GM12878 (cell line): ENCODE results near the gene ABCB10. TPM values are rescaled to one million over a fixed set of nuclear protein-coding genes. Genes with fewer than 3 reads are reported as not detected.

Source experiments
- ATAC-seq: fragments of 200-7000 bp; cut with Tn5 transposase; 3 replicates; pipeline ENCODE4 v1.9.1; 2020; ENCODE audit warnings: mild to moderate bottlenecking, moderate library complexity
- BruUV-seq: library from RNA; stranded (reverse); fragments of 400-500 nt; replicated peaks from 2 replicates; lab custom pipeline; 2021; lab: Mats Ljungman, UMichigan
- CTCF ChIA-PET: fragments of 300-600 bp; sonication (Branson Sonifier 250); formaldehyde crosslinking; extraction: SDS; loops from one replicate; lab custom pipeline; 2021; ENCODE audit warnings: inconsistent platforms; lab: Yijun Ruan, JAX
- POLR2A ChIA-PET: fragments of 350-600 bp; formaldehyde crosslinking; extraction: SDS; loops from one replicate; lab custom pipeline; 2021; ENCODE audit warnings: inconsistent platforms; lab: Charles Lee
- RAD21 ChIA-PET: fragments of 300-600 bp; sonication (Branson Sonifier 250); formaldehyde crosslinking; loops from one replicate; lab custom pipeline; 2023; ENCODE audit warnings: antibody characterized with exemption; ENCODE audit not compliant: unreplicated experiment; lab: Charles Lee
- SMC1A ChIA-PET: fragments of 300-600 bp; sonication (Branson Sonifier 250); formaldehyde crosslinking; loops from one replicate; lab custom pipeline; 2023; ENCODE audit not compliant: unreplicated experiment, uncharacterized antibody; lab: Charles Lee
- DNase-seq: peaks from one replicate; pipeline ENCODE4 v3.0.0-alpha.2; 2011; ENCODE audit warnings: low read depth, low spot score
- FAIRE-seq: peaks from 3 replicates; lab custom pipeline; 2011; peaks lifted over from hg19 to GRCh38; lab: Jason Lieb, UNC
- H2AFZ ChIP-seq: 2 replicates; pipeline ENCODE4 v1.6.0; 2011; ENCODE audit warnings: low read depth, low read length, control low read depth; ENCODE audit not compliant: control insufficient read depth
- H3K27ac ChIP-seq: 2 replicates; pipeline ENCODE4 v1.5.1; 2011; ENCODE audit warnings: control low read depth; ENCODE audit not compliant: control insufficient read depth, insufficient read depth
- H3K27me3 ChIP-seq, 2 experiments: replicated peaks in 1 of 2; 2 replicates each; pipeline versions ENCODE4 v1.6.0 to v1.6.1; 2011; ENCODE audit warnings: low read length in 1 of 2; ENCODE audit not compliant: control insufficient read depth in 2 of 2, insufficient read depth in 2 of 2
- H3K36me3 ChIP-seq, 2 experiments: 2 replicates each; pipeline ENCODE4 v1.5.1; 2011; ENCODE audit warnings: low read length in 1 of 2; ENCODE audit not compliant: control insufficient read depth in 2 of 2, insufficient read depth in 2 of 2
- H3K4me1 ChIP-seq: 2 replicates; pipeline ENCODE4 v1.6.1; 2011; ENCODE audit warnings: mild to moderate bottlenecking, low read length, moderate library complexity, mixed read lengths; ENCODE audit not compliant: control insufficient read depth, insufficient read depth
- H3K4me2 ChIP-seq: 2 replicates; pipeline ENCODE4 v1.6.0; 2011; ENCODE audit warnings: control low read depth; ENCODE audit not compliant: control insufficient read depth, insufficient read depth
- H3K4me3 ChIP-seq: fragments of 200-600 bp; sonication (generic); 2 replicates; pipeline ENCODE4 v1.5.1; 2016
- H3K79me2 ChIP-seq: 2 replicates; pipeline ENCODE4 v1.6.0; 2011; ENCODE audit warnings: low read length; ENCODE audit not compliant: control insufficient read depth, insufficient read depth
- H3K9ac ChIP-seq: 2 replicates; pipeline ENCODE4 v1.8.0; 2011; ENCODE audit warnings: low read length, control low read depth, mixed read lengths; ENCODE audit not compliant: control insufficient read depth, insufficient read depth
- H3K9me3 ChIP-seq: replicated peaks from 3 replicates; pipeline ENCODE4 v1.5.1; 2011; ENCODE audit warnings: mild to moderate bottlenecking, low read length; ENCODE audit not compliant: control insufficient read depth, insufficient read depth
- H4K20me1 ChIP-seq: 2 replicates; pipeline ENCODE4 v1.6.0; 2011; ENCODE audit not compliant: control insufficient read depth, insufficient read depth
- BHLHE40 ChIP-seq, 2 experiments: fragments of 450-650 bp in 1 of 2; IDR thresholded peaks; 2 replicates each; pipeline ENCODE4 v1.6.1; 2011 to 2017; ENCODE audit warnings: low read depth in 2 of 2, borderline replicate concordance in 1 of 2, improper control_type of control experiment in 1 of 2, low read length in 1 of 2, mild to moderate bottlenecking in 1 of 2
- CBFB ChIP-seq: IDR thresholded peaks from 2 replicates; pipeline ENCODE4 v1.6.1; 2016; ENCODE audit warnings: antibody characterized with exemption, low read depth
- CUX1 ChIP-seq: IDR thresholded peaks from 2 replicates; pipeline ENCODE4 v1.6.1; 2012; ENCODE audit warnings: improper control_type of control experiment, low read depth, low read length; ENCODE audit not compliant: insufficient replicate concordance
- E2F8 ChIP-seq: fragments of 450-650 bp; IDR thresholded peaks from 2 replicates; pipeline ENCODE4 v1.6.1; 2018; ENCODE audit warnings: mild to moderate bottlenecking, low read depth, moderate library complexity; ENCODE audit not compliant: partially characterized antibody
- EP300 ChIP-seq, 2 experiments: fragments of 150-350 bp in 1 of 2; IDR thresholded peaks; 2 replicates each; pipeline ENCODE4 v1.6.1; 2011 to 2012; ENCODE audit warnings: low read depth in 2 of 2, low read length in 2 of 2, borderline replicate concordance in 1 of 2, improper control_type of control experiment in 1 of 2, inconsistent platforms in 1 of 2; ENCODE audit not compliant: control insufficient read depth in 1 of 2
- HDGF ChIP-seq: fragments of 450-650 bp; IDR thresholded peaks from 2 replicates; pipeline ENCODE4 v1.6.1; 2016; ENCODE audit warnings: antibody characterized with exemption
- JUND ChIP-seq: IDR thresholded peaks from 2 replicates; pipeline ENCODE4 v1.6.1; 2012; ENCODE audit warnings: low read depth, mild to moderate bottlenecking, low read length, improper control_type of control experiment, moderate library complexity
- KDM1A ChIP-seq: fragments of 200-600 bp; sonication (generic); IDR thresholded peaks from 2 replicates; pipeline ENCODE4 v1.6.1; 2016; ENCODE audit warnings: borderline replicate concordance
- NFIC ChIP-seq: IDR thresholded peaks from 2 replicates; pipeline ENCODE4 v1.6.1; 2012; ENCODE audit warnings: low read depth, mild to moderate bottlenecking, inconsistent platforms, low read length, moderate library complexity
- SP1 ChIP-seq: IDR thresholded peaks from one replicate; pipeline ENCODE4 v1.6.1; 2011; ENCODE audit warnings: low read depth, low read length
- USF1 ChIP-seq: IDR thresholded peaks from 2 replicates; pipeline ENCODE4 v1.6.1; 2011; ENCODE audit warnings: borderline replicate concordance, low read depth, mild to moderate bottlenecking, moderate library complexity, mixed read lengths, low read length; ENCODE audit not compliant: insufficient read depth; ENCODE audit errors: extremely low read length
- ZNF274 ChIP-seq: IDR thresholded peaks from one replicate; pipeline ENCODE4 v1.8.0; 2011; ENCODE audit not compliant: insufficient read length, insufficient read depth
- WGBS: methylation state at CpG from one replicate; pipeline ENCODE4 v1.1.6; 2016; ENCODE audit warnings: low lambda C conversion rate; ENCODE audit not compliant: insufficient replicate concordance, insufficient coverage; ENCODE audit errors: missing lambda C conversion rate; 5-methylcytosine and 5-hydroxymethylcytosine counted together
- in situ Hi-C: fragments of 300-500 bp; cut with MboI; formaldehyde crosslinking; loops from 9 replicates; pipeline ENCODE4 v1.14.3; 2018; ENCODE audit warnings: mixed read lengths
- intact Hi-C: fragments of 100-400 bp; cut with micrococcal nuclease; formaldehyde crosslinking; loops from one replicate; pipeline ENCODE4 v1.14.2; 2022; ENCODE audit not compliant: unreplicated experiment
- polyA plus RNA-seq, 11 experiments: library from polyadenylated mRNA; depleted of rRNA in 4 of 11; unstranded in 6 of 11; stranded (reverse) in 5 of 11; fragments of >200 nt; fragmentation: Nextera tagmentation in 4 of 11; fragmentation: Illumina TruSeq in 1 of 11; extraction: Ambion mirVana in 4 of 11; extraction: Trizol in 1 of 11; gene quantifications; 1 replicate in 1 of 11; 2 replicates in 10 of 11; pipeline versions ENCODE4 v1.2.1 to v1.2.3, GENCODE V29; 2011 to 2016; ENCODE audit warnings: inconsistent platforms in 2 of 11, missing spikeins in 2 of 11, low read depth in 1 of 11
- total RNA-seq, 4 experiments: library from RNA; depleted of rRNA in 3 of 4; stranded (reverse); fragments of >200 nt in 3 of 4; fragmentation: Illumina TruSeq in 1 of 4; extraction: Trizol in 1 of 4; gene quantifications; 2 replicates each; pipeline versions ENCODE4 v1.2.1 to v1.2.3, GENCODE V29; 2013 to 2021
- TF ChIP-seq, protein P1 (sequence below): IDR thresholded peaks from 2 replicates; pipeline ENCODE4 v1.6.1; 2011; ENCODE audit warnings: mild to moderate bottlenecking, low read depth, low read length, moderate library complexity; ENCODE audit not compliant: insufficient replicate concordance

The ABCB10 gene
- total and polyA plus RNA-seq, 10 of the 15 experiments (the other 5 are each of a cell fraction or from before 2014, with no cell fraction given), result 8.0 to 30.5 (median 16.7) TPM

GRCh38 chr1:229600229-229600628, 41.7 kb upstream of the ABCB10 start:
- Histone ChIP-seq H3K36me3 (peaks cover 9 to 19% of the 10 kb centered on the region in 2 experiments; a peak in 3 of 4 replicates), H3K4me1 (no peaks in the 10 kb centered on the region), H3K4me2 (no peak overlapping the region), H3K27ac (no peak overlapping the region), H3K4me3 (no peak overlapping the region), H3K9ac (no peak overlapping the region), H2AFZ (no peak overlapping the region), H3K9me3 (no peaks in the 10 kb centered on the region), H3K79me2 (no peaks in the 10 kb centered on the region; the same call in 1 of the 2 replicates), H3K27me3 (no peaks in the 10 kb centered on the region), H4K20me1 (no peaks in the 10 kb centered on the region)
- BruUV-seq, result no TSS peak
- FAIRE-seq (no peak), ATAC-seq (no peak), DNase-seq (no peak)
- ChIA-PET POLR2A (no interaction called here), RAD21 (interaction anchor here (1.0 to 1.7 kb wide), 2 partner anchors 22 to 43 kb away, joined by 3 to 4 read pairs; no protein-coding TSS in a partner anchor), SMC1A (interaction anchor here (0.6 to 0.8 kb wide), 2 partner anchors 21 to 24 kb away, joined by 3 read pairs; no protein-coding TSS in a partner anchor), CTCF (interaction anchor here (0.6 to 1.6 kb wide), 3 partner anchors 41 to 1351 kb away, joined by 3 to 9 read pairs (median 3); no protein-coding TSS in a partner anchor)
- WGBS, result 84% methylated on average over 5 of the region's 5 CpGs
- in situ Hi-C loops, result no loop called here
- intact Hi-C loops, result no loop called here
- no peak for TF ChIP-seq USF1
- no peak for TF ChIP-seq CBFB
- no peak for TF ChIP-seq SP1
- no peak for TF ChIP-seq EP300 (IDR thresholded peaks at IDR 0.05; ENCODE audit: borderline replicate concordance in 1 of 2, control insufficient read depth in 1 of 2, low read depth in 2 of 2, low read length in 2 of 2)
- no peak for TF ChIP-seq NFIC
- no peak for TF ChIP-seq BHLHE40 (IDR thresholded peaks at IDR 0.05; ENCODE audit: borderline replicate concordance in 1 of 2, low read depth in 2 of 2, low read length in 1 of 2)
- TF ChIP-seq KDM1A, result no peak
- TF ChIP-seq HDGF, result no peak
- TF ChIP-seq ZNF274, result no peak
- TF ChIP-seq, protein P1, sequence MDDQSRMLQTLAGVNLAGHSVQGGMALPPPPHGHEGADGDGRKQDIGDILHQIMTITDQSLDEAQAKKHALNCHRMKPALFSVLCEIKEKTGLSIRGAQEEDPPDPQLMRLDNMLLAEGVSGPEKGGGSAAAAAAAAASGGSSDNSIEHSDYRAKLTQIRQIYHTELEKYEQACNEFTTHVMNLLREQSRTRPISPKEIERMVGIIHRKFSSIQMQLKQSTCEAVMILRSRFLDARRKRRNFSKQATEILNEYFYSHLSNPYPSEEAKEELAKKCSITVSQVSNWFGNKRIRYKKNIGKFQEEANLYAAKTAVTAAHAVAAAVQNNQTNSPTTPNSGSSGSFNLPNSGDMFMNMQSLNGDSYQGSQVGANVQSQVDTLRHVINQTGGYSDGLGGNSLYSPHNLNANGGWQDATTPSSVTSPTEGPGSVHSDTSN, result no peak
- TF ChIP-seq JUND, result no peak
- TF ChIP-seq CUX1, result no peak
- TF ChIP-seq E2F8, result no peak
